GM12878 (cell line): ENCODE results near the gene STRBP.

Source experiments
- DPF2 ChIP-seq: fragments of 450-650 bp; IDR thresholded peaks from 2 replicates; pipeline ENCODE4 v1.6.1; 2017; ENCODE audit warnings: mild to moderate bottlenecking
- EZH2 ChIP-seq: IDR thresholded peaks from 2 replicates; pipeline ENCODE4 v1.6.1; 2012; ENCODE audit warnings: low read depth, mild to moderate bottlenecking, control low read depth, inconsistent platforms, low read length, borderline replicate concordance; ENCODE audit not compliant: control insufficient read depth
- REST ChIP-seq: IDR thresholded peaks from 2 replicates; pipeline ENCODE4 v1.6.1; 2012; ENCODE audit warnings: mild to moderate bottlenecking, low read depth, low read length

GRCh38 chr9:123138163-123138562 is 130.2 kb downstream of the STRBP start:
- TF ChIP-seq EZH2 (no peak), DPF2 (no peak), REST (no peak)
